Measurements from ENCODE around the gene RUBCNL. TPM values are rescaled to one million over a fixed set of nuclear protein-coding genes. Genes with fewer than 3 reads are reported as not detected.

Gene RUBCNL
- total and polyA plus RNA-seq, 2 experiments from 2014 or later = 4.2 to 5.9 TPM

GRCh38 chr13:46352805-46353204 lies 34.2 kb downstream of the RUBCNL start:
- H3K4me3 Mint-ChIP-seq = no peak overlapping the region
- Histone ChIP-seq H3K27ac (ENCODE audit: low read depth) (no peak overlapping the region), H3K4me3 (no peak overlapping the region), H4K20me1 (replicated peaks; ENCODE audit: insufficient read depth) (no peaks in the 10 kb centered on the region), H3K27me3 (ENCODE audit: insufficient read depth) (no peaks in the 10 kb centered on the region), H2AFZ (no peak overlapping the region), H3K36me3 (ENCODE audit: insufficient read depth) (no peaks in the 10 kb centered on the region), H3F3A (replicated peaks; ENCODE audit: low read depth) (no peaks in the 10 kb centered on the region), H3K4me2 (no peak overlapping the region), H3K4me1 (ENCODE audit: insufficient read depth) (no peaks in the 10 kb centered on the region), H3K9me2 (ENCODE audit: insufficient read depth) (no peaks in the 10 kb centered on the region), H3K79me2 (replicated peaks; ENCODE audit: insufficient read depth) (no peaks in the 10 kb centered on the region)
- H3K27ac Mint-ChIP-seq = no peak overlapping the region
- peaks cover 3% of the 10 kb centered on the region for H3K27me3 Mint-ChIP-seq (ENCODE audit: insufficient read depth, low read depth, poor library complexity)
- DNase-seq (ENCODE audit: low spot score) = no peak
- H3K9me3 Mint-ChIP-seq = no peaks in the 10 kb centered on the region; the same call in 2 of the 3 replicates
- H3K4me1 Mint-ChIP-seq = no peaks in the 10 kb centered on the region
- H3K36me3 Mint-ChIP-seq (ENCODE audit: low read depth) = peaks cover 4% of the 10 kb centered on the region; the same call in 1 of the 3 replicates
- TF ChIP-seq CTCF (conservative IDR thresholded peaks at IDR 0.05; ENCODE audit: low read depth in 2 of 2) = no peak
- TF ChIP-seq ZNF331 (CRISPR knock-in tag; IDR thresholded peaks at IDR 0.05; ENCODE audit: low read depth) = no peak
- TF ChIP-seq, protein P1, sequence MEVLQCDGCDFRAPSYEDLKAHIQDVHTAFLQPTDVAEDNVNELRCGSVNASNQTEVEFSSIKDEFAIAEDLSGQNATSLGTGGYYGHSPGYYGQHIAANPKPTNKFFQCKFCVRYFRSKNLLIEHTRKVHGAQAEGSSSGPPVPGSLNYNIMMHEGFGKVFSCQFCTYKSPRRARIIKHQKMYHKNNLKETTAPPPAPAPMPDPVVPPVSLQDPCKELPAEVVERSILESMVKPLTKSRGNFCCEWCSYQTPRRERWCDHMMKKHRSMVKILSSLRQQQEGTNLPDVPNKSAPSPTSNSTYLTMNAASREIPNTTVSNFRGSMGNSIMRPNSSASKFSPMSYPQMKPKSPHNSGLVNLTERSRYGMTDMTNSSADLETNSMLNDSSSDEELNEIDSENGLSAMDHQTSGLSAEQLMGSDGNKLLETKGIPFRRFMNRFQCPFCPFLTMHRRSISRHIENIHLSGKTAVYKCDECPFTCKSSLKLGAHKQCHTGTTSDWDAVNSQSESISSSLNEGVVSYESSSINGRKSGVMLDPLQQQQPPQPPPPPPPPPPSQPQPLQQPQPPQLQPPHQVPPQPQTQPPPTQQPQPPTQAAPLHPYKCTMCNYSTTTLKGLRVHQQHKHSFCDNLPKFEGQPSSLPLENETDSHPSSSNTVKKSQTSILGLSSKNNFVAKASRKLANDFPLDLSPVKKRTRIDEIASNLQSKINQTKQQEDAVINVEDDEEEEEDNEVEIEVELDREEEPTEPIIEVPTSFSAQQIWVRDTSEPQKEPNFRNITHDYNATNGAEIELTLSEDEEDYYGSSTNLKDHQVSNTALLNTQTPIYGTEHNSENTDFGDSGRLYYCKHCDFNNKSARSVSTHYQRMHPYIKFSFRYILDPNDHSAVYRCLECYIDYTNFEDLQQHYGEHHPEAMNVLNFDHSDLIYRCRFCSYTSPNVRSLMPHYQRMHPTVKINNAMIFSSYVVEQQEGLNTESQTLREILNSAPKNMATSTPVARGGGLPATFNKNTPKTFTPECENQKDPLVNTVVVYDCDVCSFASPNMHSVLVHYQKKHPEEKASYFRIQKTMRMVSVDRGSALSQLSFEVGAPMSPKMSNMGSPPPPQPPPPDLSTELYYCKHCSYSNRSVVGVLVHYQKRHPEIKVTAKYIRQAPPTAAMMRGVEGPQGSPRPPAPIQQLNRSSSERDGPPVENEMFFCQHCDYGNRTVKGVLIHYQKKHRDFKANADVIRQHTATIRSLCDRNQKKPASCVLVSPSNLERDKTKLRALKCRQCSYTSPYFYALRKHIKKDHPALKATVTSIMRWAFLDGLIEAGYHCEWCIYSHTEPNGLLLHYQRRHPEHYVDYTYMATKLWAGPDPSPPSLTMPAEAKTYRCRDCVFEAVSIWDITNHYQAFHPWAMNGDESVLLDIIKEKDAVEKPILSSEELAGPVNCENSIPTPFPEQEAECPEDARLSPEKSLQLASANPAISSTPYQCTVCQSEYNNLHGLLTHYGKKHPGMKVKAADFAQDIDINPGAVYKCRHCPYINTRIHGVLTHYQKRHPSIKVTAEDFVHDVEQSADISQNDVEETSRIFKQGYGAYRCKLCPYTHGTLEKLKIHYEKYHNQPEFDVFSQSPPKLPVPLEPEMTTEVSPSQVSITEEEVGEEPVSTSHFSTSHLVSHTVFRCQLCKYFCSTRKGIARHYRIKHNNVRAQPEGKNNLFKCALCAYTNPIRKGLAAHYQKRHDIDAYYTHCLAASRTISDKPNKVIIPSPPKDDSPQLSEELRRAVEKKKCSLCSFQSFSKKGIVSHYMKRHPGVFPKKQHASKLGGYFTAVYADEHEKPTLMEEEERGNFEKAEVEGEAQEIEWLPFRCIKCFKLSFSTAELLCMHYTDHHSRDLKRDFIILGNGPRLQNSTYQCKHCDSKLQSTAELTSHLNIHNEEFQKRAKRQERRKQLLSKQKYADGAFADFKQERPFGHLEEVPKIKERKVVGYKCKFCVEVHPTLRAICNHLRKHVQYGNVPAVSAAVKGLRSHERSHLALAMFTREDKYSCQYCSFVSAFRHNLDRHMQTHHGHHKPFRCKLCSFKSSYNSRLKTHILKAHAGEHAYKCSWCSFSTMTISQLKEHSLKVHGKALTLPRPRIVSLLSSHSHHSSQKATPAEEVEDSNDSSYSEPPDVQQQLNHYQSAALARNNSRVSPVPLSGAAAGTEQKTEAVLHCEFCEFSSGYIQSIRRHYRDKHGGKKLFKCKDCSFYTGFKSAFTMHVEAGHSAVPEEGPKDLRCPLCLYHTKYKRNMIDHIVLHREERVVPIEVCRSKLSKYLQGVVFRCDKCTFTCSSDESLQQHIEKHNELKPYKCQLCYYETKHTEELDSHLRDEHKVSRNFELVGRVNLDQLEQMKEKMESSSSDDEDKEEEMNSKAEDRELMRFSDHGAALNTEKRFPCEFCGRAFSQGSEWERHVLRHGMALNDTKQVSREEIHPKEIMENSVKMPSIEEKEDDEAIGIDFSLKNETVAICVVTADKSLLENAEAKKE (CRISPR knock-in tag; IDR thresholded peaks at IDR 0.05) = no peak
- no peak for TF ChIP-seq EZH2 (IDR thresholded peaks at IDR 0.05; ENCODE audit: low read depth, unreplicated experiment)
- no peak for TF ChIP-seq NANOG (IDR thresholded peaks at IDR 0.05; ENCODE audit: borderline replicate concordance)
- TF ChIP-seq ZNF114 (CRISPR knock-in tag; IDR thresholded peaks at IDR 0.05) = no peak
- TF ChIP-seq POLR2AphosphoS5 (IDR thresholded peaks at IDR 0.05; ENCODE audit: low read depth) = no peak
- no peak for TF ChIP-seq CREB1 (CRISPR knock-in tag; IDR thresholded peaks at IDR 0.05; ENCODE audit: low read depth)
- no peak for TF ChIP-seq REST (IDR thresholded peaks at IDR 0.05; ENCODE audit: unreplicated experiment)
- TF ChIP-seq JUNB (IDR thresholded peaks at IDR 0.05; ENCODE audit: unreplicated experiment) = no peak
- TF ChIP-seq, protein P2, sequence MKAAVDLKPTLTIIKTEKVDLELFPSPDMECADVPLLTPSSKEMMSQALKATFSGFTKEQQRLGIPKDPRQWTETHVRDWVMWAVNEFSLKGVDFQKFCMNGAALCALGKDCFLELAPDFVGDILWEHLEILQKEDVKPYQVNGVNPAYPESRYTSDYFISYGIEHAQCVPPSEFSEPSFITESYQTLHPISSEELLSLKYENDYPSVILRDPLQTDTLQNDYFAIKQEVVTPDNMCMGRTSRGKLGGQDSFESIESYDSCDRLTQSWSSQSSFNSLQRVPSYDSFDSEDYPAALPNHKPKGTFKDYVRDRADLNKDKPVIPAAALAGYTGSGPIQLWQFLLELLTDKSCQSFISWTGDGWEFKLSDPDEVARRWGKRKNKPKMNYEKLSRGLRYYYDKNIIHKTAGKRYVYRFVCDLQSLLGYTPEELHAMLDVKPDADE (IDR thresholded peaks at IDR 0.05) = no peak
- TF ChIP-seq EZH2phosphoT487 (IDR thresholded peaks at IDR 0.05; ENCODE audit: unreplicated experiment) = no peak
- no peak for TF ChIP-seq STAT1 (IDR thresholded peaks at IDR 0.05; ENCODE audit: unreplicated experiment)
- no peak for ATAC-seq
